ENCODE results near the gene COL13A1. TPM values are rescaled to one million over a fixed set of nuclear protein-coding genes. Genes with fewer than 3 reads are reported as not detected.

The COL13A1 gene
- polyA plus RNA-seq, 1 experiment: 11.9 TPM

GRCh38 chr10:69891057-69891617, 89.4 kb downstream of the COL13A1 start:
- H3K36me3 ChIP-seq (ENCODE audit: control insufficient read depth, insufficient read depth, low read length): no peaks in the 10 kb centered on the region; the same call in none of the 2 replicates
- CTCF ChIA-PET: interaction anchor here (1.3 to 6.6 kb wide), 2 partner anchors 9 to 23 kb away, joined by 8 to 33 read pairs; no protein-coding TSS in a partner anchor
- DNase-seq (ENCODE audit: low read depth): no peak
- POLR2A ChIA-PET: no interaction called here
- H3K4me3 ChIP-seq (ENCODE audit: low read depth, low read length): no peak overlapping the region
- no peak for TF ChIP-seq CTCF (IDR thresholded peaks at IDR 0.05; ENCODE audit: insufficient read depth, low read depth, low read length)
- H3K27me3 ChIP-seq (ENCODE audit: control insufficient read depth, insufficient read depth, low read length): no peaks in the 10 kb centered on the region

- no peak for DNase-seq (ENCODE audit: low read depth)
- no peak overlapping the region for H3K4me3 ChIP-seq (ENCODE audit: low read depth, low read length)
- no peak for TF ChIP-seq CTCF (IDR thresholded peaks at IDR 0.05; ENCODE audit: insufficient read depth, low read depth, low read length)
- ChIA-PET CTCF (interaction anchor here (6.6 kb wide), 1 partner anchor 8 kb away, joined by 33 read pairs; no protein-coding TSS in a partner anchor), POLR2A (no interaction called here)
- H3K27me3 ChIP-seq (ENCODE audit: control insufficient read depth, insufficient read depth, low read length): no peaks in the 10 kb centered on the region
- H3K36me3 ChIP-seq (ENCODE audit: control insufficient read depth, insufficient read depth, low read length): no peaks in the 10 kb centered on the region; the same call in none of the 2 replicates
These were observed 90.7 kb downstream of the COL13A1 start for GRCh38 chr10:69892406-69892805.

- ChIA-PET CTCF (interaction anchor here (6.6 kb wide), 1 partner anchor 8 kb away, joined by 33 read pairs; no protein-coding TSS in a partner anchor), POLR2A (no interaction called here)
- no peak for DNase-seq (ENCODE audit: low read depth)
- TF ChIP-seq CTCF (IDR thresholded peaks at IDR 0.05; ENCODE audit: insufficient read depth, low read depth, low read length): no peak
- Histone ChIP-seq H3K27me3 (ENCODE audit: control insufficient read depth, insufficient read depth, low read length) (no peaks in the 10 kb centered on the region), H3K36me3 (ENCODE audit: control insufficient read depth, insufficient read depth, low read length) (no peaks in the 10 kb centered on the region; the same call in none of the 2 replicates), H3K4me3 (ENCODE audit: low read depth, low read length) (no peak overlapping the region)
These were observed 91.1 kb downstream of the COL13A1 start for GRCh38 chr10:69892816-69893215.

GRCh38 chr10:69893271-69893900, 91.7 kb downstream of the COL13A1 start:
- no peak for DNase-seq (ENCODE audit: low read depth)
- Histone ChIP-seq H3K4me3 (ENCODE audit: low read depth, low read length) (no peak overlapping the region), H3K36me3 (ENCODE audit: control insufficient read depth, insufficient read depth, low read length) (no peaks in the 10 kb centered on the region; the same call in 1 of the 2 replicates), H3K27me3 (ENCODE audit: control insufficient read depth, insufficient read depth, low read length) (no peaks in the 10 kb centered on the region)
- CTCF ChIA-PET: interaction anchor here (3.3 to 6.6 kb wide), 2 partner anchors 7 to 21 kb away, joined by 17 to 33 read pairs; no protein-coding TSS in a partner anchor
- POLR2A ChIA-PET: no interaction called here
- TF ChIP-seq CTCF (IDR thresholded peaks at IDR 0.05; ENCODE audit: insufficient read depth, low read depth, low read length): no peak

GRCh38 chr10:69894156-69894555, 92.5 kb downstream of the COL13A1 start:
- Histone ChIP-seq H3K4me3 (ENCODE audit: low read depth, low read length) (no peak overlapping the region), H3K36me3 (ENCODE audit: control insufficient read depth, insufficient read depth, low read length) (no peaks in the 10 kb centered on the region; the same call in 1 of the 2 replicates), H3K27me3 (ENCODE audit: control insufficient read depth, insufficient read depth, low read length) (no peaks in the 10 kb centered on the region)
- no peak for DNase-seq (ENCODE audit: low read depth)
- TF ChIP-seq CTCF (IDR thresholded peaks at IDR 0.05; ENCODE audit: insufficient read depth, low read depth, low read length): no peak
- ChIA-PET POLR2A (no interaction called here), CTCF (interaction anchor here (1.4 to 3.3 kb wide), 2 partner anchors 21 to 93 kb away, joined by 3 to 17 read pairs; partner anchors contain the start of gene COL13A1)

All from BJ (cell line).